ENCODE data around the gene RMDN3. TPM values are rescaled to one million over a fixed set of nuclear protein-coding genes. Genes with fewer than 3 reads are reported as not detected.

The RMDN3 gene
- polyA plus RNA-seq, 2 of the 4 experiments (the other 2 are of a cell fraction): 15.4 to 16.9 TPM

DNA sequence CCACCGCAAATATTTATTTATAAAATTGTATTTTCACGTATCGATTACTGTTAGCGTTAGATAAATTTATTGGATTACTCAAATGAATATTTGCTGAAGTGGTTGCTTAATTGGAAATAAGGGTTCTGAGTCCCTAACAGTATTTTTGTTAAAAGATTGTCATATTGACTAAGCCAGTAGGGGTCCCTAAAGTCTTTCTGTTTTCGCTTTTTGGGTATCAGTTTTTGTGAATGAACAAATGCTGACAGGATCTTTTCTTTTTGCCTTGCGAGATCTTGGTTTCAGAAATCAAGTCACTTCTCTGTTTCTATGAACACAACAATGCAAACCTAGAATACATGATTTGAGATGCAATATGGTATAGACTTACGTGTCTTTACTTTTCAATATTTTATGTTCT lies 53.0 kb downstream of the RMDN3 start:
- ATAC-seq (no peak), DNase-seq (ENCODE audit: low read depth in 1 of 2, low spot score in 1 of 2) (no peak), FAIRE-seq (no peak)
- H3K4me2 ChIP-seq: no peak overlapping the region
- ChIA-PET POLR2A (no interaction called here), CTCF (interaction anchor here (0.8 to 2.1 kb wide), 4 partner anchors 10 to 193 kb away, joined by 3 to 7 read pairs (median 3); no protein-coding TSS in a partner anchor)
- no peak overlapping the region for H3K27ac ChIP-seq
- H3K4me1 ChIP-seq: no peaks in the 10 kb centered on the region
- 95% methylated on average over 7 of the region's 7 CpGs for WGBS (ENCODE audit: missing lambda C conversion rate)
- no peaks in the 10 kb centered on the region for H3K9me3 ChIP-seq
- TF ChIP-seq RAD21 (conservative IDR thresholded peaks at IDR 0.05 in 1 of 2, IDR thresholded peaks at IDR 0.05 in 1 of 2): peak; percentile 12 to 17; a peak in 2 of 5 replicates
- TF ChIP-seq ZFP36 (IDR thresholded peaks at IDR 0.05; ENCODE audit: borderline replicate concordance, partially characterized antibody): no peak
- H3K4me3 ChIP-seq: no peak overlapping the region

DNA sequence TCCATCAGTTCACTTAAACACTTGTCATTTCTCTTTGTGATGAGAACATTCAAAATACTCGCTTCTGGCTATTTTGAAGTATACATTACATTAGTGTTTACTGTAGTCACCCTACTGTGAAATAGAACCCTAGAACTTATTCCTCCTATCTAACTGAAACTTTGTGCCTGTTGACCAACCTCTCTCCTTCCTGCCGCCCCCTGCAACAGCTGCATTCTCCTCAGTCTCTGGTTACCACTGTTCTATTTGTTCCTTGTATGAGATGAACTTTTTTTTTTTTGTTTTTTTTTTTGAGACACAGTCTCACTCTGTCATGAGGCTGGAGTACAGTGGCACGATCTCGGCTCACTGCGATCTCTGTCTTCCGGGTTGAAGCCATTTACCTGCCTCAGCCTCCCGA lies 57.1 kb downstream of the RMDN3 start:
- H3K4me3 ChIP-seq: no peak overlapping the region
- no peaks in the 10 kb centered on the region for H3K9me3 ChIP-seq
- ChIA-PET CTCF (interaction anchor here (0.6 to 1.6 kb wide), 6 partner anchors 9 to 244 kb away, joined by 3 to 6 read pairs (median 4); no protein-coding TSS in a partner anchor), POLR2A (no interaction called here)
- FAIRE-seq (no peak), DNase-seq (ENCODE audit: low read depth in 1 of 2, low spot score in 1 of 2) (no peak), ATAC-seq (no peak)
- TF ChIP-seq NPAS2 (CRISPR knock-in tag; IDR thresholded peaks at IDR 0.05; ENCODE audit: borderline replicate concordance) (no peak), ESRRA (IDR thresholded peaks at IDR 0.05; ENCODE audit: borderline replicate concordance, low read length) (no peak), EHF (CRISPR knock-in tag; IDR thresholded peaks at IDR 0.05) (no peak), FOXS1 (CRISPR knock-in tag; IDR thresholded peaks at IDR 0.05) (no peak), ZFP36 (IDR thresholded peaks at IDR 0.05; ENCODE audit: borderline replicate concordance, partially characterized antibody) (no peak), JUN (IDR thresholded peaks at IDR 0.05) (no peak), MYC (IDR thresholded peaks at IDR 0.05; ENCODE audit: borderline replicate concordance, low read length) (no peak), CEBPB (IDR thresholded peaks at IDR 0.05) (no peak), HOXB13 (CRISPR knock-in tag; IDR thresholded peaks at IDR 0.05; ENCODE audit: low read depth) (no peak), FOSB (CRISPR knock-in tag; IDR thresholded peaks at IDR 0.05) (no peak), RFX5 (IDR thresholded peaks at IDR 0.05) (no peak), KDM1A (IDR thresholded peaks at IDR 0.05; ENCODE audit: low read depth) (no peak), MAZ (IDR thresholded peaks at IDR 0.05; ENCODE audit: borderline replicate concordance, low read depth, low read length) (no peak)
- TF ChIP-seq, protein P1, sequence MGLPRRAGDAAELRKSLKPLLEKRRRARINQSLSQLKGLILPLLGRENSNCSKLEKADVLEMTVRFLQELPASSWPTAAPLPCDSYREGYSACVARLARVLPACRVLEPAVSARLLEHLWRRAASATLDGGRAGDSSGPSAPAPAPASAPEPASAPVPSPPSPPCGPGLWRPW (IDR thresholded peaks at IDR 0.05): no peak
- TF ChIP-seq, protein P2, sequence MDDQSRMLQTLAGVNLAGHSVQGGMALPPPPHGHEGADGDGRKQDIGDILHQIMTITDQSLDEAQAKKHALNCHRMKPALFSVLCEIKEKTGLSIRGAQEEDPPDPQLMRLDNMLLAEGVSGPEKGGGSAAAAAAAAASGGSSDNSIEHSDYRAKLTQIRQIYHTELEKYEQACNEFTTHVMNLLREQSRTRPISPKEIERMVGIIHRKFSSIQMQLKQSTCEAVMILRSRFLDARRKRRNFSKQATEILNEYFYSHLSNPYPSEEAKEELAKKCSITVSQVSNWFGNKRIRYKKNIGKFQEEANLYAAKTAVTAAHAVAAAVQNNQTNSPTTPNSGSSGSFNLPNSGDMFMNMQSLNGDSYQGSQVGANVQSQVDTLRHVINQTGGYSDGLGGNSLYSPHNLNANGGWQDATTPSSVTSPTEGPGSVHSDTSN (IDR thresholded peaks at IDR 0.05): no peak
- peaks cover 6% of the 10 kb centered on the region; the same call in 2 of the 3 replicates for H3K4me1 ChIP-seq
- H3K4me2 ChIP-seq: no peak overlapping the region
- H3K27ac ChIP-seq: no peak overlapping the region
- 95% methylated on average over 7 of the region's 7 CpGs for WGBS (ENCODE audit: missing lambda C conversion rate)

DNA sequence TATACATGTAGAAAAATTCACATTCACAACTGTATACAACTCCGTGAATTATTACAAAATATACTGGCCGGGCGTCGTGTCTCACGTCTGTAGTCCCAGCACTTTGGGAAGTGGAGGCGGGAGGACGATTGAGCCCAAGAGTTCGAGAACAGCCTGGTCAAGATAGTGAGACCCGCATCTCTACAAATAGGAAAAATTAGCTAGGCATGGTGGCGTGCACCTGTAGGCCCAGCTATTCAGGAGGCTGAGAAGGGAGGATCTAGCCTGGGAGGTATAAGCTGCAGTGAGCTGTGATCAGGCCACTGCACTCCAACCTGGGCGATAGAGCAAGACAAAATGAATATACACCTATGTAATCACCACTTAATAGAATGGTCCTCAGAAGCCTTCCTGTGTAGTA lies 58.8 kb downstream of the RMDN3 start:
- ChIA-PET POLR2A (interaction anchor here (0.5 kb wide), 1 partner anchor 8 kb away, joined by 4 read pairs; no protein-coding TSS in a partner anchor), CTCF (interaction anchor here (3.6 kb wide), 1 partner anchor 17 kb away, joined by 15 read pairs; no protein-coding TSS in a partner anchor)
- WGBS (ENCODE audit: missing lambda C conversion rate): 88% methylated on average over 11 of the region's 11 CpGs
- peak overlapping the region in 1 of 2 experiments; percentile 96; a peak in 2 of 6 replicates for H3K27ac ChIP-seq
- ATAC-seq (no peak), DNase-seq (ENCODE audit: low read depth in 1 of 2, low spot score in 1 of 2) (no peak), FAIRE-seq (no peak)
- H3K4me2 ChIP-seq: peak overlapping the region; percentile 91
- H3K9me3 ChIP-seq: no peaks in the 10 kb centered on the region
- TF ChIP-seq CHD4 (IDR thresholded peaks at IDR 0.05; ENCODE audit: borderline replicate concordance) (no peak), GATA3 (IDR thresholded peaks at IDR 0.05; ENCODE audit: borderline replicate concordance) (no peak), RCOR1 (IDR thresholded peaks at IDR 0.05; ENCODE audit: low read depth, low read length) (no peak), NPAS2 (CRISPR knock-in tag; IDR thresholded peaks at IDR 0.05; ENCODE audit: borderline replicate concordance) (no peak), HOXB5 (CRISPR knock-in tag; IDR thresholded peaks at IDR 0.05) (no peak), PHF8 (IDR thresholded peaks at IDR 0.05; ENCODE audit: borderline replicate concordance, low read depth) (no peak), FOSB (CRISPR knock-in tag; IDR thresholded peaks at IDR 0.05) (no peak), HOXB13 (CRISPR knock-in tag; IDR thresholded peaks at IDR 0.05; ENCODE audit: low read depth) (no peak), SMC3 (IDR thresholded peaks at IDR 0.05) (no peak), NFE2L2 (conservative IDR thresholded peaks at IDR 0.05; ENCODE audit: low read length) (no peak), RNF2 (IDR thresholded peaks at IDR 0.05; ENCODE audit: borderline replicate concordance, low read depth) (no peak), RFX5 (IDR thresholded peaks at IDR 0.05) (no peak), BHLHE40 (IDR thresholded peaks at IDR 0.05; ENCODE audit: low read depth, low read length) (no peak)
- TF ChIP-seq, protein P3, sequence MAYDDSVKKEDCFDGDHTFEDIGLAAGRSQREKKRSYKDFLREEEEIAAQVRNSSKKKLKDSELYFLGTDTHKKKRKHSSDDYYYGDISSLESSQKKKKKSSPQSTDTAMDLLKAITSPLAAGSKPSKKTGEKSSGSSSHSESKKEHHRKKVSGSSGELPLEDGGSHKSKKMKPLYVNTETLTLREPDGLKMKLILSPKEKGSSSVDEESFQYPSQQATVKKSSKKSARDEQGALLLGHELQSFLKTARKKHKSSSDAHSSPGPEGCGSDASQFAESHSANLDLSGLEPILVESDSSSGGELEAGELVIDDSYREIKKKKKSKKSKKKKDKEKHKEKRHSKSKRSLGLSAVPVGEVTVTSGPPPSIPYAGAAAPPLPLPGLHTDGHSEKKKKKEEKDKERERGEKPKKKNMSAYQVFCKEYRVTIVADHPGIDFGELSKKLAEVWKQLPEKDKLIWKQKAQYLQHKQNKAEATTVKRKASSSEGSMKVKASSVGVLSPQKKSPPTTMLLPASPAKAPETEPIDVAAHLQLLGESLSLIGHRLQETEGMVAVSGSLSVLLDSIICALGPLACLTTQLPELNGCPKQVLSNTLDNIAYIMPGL (CRISPR knock-in tag; IDR thresholded peaks at IDR 0.05; ENCODE audit: borderline replicate concordance): no peak
- TF ChIP-seq, protein P4, sequence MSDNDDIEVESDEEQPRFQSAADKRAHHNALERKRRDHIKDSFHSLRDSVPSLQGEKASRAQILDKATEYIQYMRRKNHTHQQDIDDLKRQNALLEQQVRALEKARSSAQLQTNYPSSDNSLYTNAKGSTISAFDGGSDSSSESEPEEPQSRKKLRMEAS (IDR thresholded peaks at IDR 0.05): no peak
- H3K4me1 ChIP-seq: peaks cover 8% of the 10 kb centered on the region; the same call in 2 of the 3 replicates
- peak overlapping the region; percentile 85 for H3K4me3 ChIP-seq
